Measurements from ENCODE around the gene OCSTAMP. TPM values are rescaled to one million over a fixed set of nuclear protein-coding genes. Genes with fewer than 3 reads are reported as not detected.

OCSTAMP gene
- total and polyA plus RNA-seq, 2 donors (not counting 3 experiments of a cell fraction or from before 2014, with no cell fraction given) = not detected

DNA sequence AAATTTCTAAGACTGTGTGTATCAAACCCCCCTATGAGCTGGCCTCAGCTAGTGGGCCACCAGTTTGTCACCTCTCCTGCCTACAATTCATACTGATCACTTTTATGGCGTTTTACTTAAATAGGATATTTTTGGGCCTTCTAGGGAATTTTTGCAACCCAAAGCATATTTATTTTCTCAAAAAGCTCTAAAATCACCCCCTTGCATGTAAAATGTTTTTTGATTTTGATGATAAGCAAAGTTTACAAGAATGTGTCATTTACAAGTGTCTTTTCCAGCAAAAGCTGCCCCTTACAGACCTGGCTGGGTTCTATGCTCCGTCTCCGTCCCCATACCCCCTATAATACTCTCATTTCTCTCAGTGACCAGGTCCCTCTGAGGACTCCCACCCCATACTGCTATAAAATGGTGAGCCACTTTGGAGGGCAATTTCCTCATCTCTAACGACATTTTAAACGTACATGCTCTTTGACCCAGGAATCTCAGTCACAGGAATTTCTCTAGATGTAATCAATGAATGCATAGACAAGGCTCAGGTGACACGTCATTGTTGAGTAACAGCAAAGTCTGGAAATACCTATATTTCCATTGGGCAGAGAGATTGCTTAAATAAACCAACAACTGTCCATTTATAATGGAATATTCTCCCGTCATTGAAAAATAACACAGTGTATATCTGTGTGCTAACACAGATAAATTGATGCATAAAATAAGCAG lies 13.9 kb upstream of the OCSTAMP start:
- Histone ChIP-seq H3K79me2 (ENCODE audit: control insufficient read depth, insufficient read depth, low read length) (no peaks in the 10 kb centered on the region), H3K9ac (replicated peaks; ENCODE audit: extremely low read depth, insufficient read depth, low read length) (no peak overlapping the region), H3K4me2 (ENCODE audit: insufficient read depth, low read length) (no peak overlapping the region), H3K27ac (ENCODE audit: insufficient read depth, low read depth, low read length) (no peak overlapping the region), H3K9me3 (replicated peaks; ENCODE audit: control insufficient read depth, insufficient read depth, low read length) (no peaks in the 10 kb centered on the region), H3K9me1 (replicated peaks; ENCODE audit: control insufficient read depth, extremely low read depth, insufficient read depth, low read length) (no peaks in the 10 kb centered on the region), H3K27me3 (ENCODE audit: control insufficient read depth in 2 of 2, insufficient read depth in 2 of 2, low read length in 2 of 2) (no peaks in the 10 kb centered on the region), H3K4me1 (ENCODE audit: control insufficient read depth, extremely low read depth, insufficient read depth, low read length) (no peaks in the 10 kb centered on the region), H3K36me3 (ENCODE audit: control insufficient read depth in 2 of 2, extremely low read depth in 1 of 2, insufficient read depth in 2 of 2, low read length in 2 of 2) (no peaks in the 10 kb centered on the region), H4K20me1 (replicated peaks; ENCODE audit: control insufficient read depth, extremely low read depth, insufficient read depth, low read length) (no peaks in the 10 kb centered on the region), H2AFZ (ENCODE audit: low read depth, low read length) (no peak overlapping the region), H3K4me3 (replicated peaks in 1 of 3; ENCODE audit: insufficient read depth in 1 of 3, low read depth in 1 of 3, low read length in 3 of 3) (no peak overlapping the region)
- ChIA-PET CTCF (interaction anchor here (1.6 kb wide), 1 partner anchor 116 kb away, joined by 4 read pairs; no protein-coding TSS in a partner anchor), POLR2A (no interaction called here)
- DNase-seq (ENCODE audit: low read depth, low spot score) = no peak
- dilution Hi-C loops (cut with MboI; ENCODE audit: extremely low pct_ligation_motif_present, low sequenced_read_pairs) (no loop called here), intact Hi-C loops (cut with micrococcal nuclease) (no loop called here)
- no peak for FAIRE-seq
- TF ChIP-seq MYC (IDR thresholded peaks at IDR 0.05; ENCODE audit: low read depth, low read length) = no peak
- TF ChIP-seq MAX (IDR thresholded peaks at IDR 0.05; ENCODE audit: insufficient read depth, insufficient read length) = no peak
- TF ChIP-seq POLR2A (IDR thresholded peaks at IDR 0.05; ENCODE audit: low read depth, low read length) = no peak
- TF ChIP-seq CTCF (IDR thresholded peaks at IDR 0.05; ENCODE audit: extremely low read depth in 1 of 2, insufficient read depth in 1 of 2, low read depth in 1 of 2, low read length in 2 of 2) = no peak
- TF ChIP-seq POLR2AphosphoS5 (IDR thresholded peaks at IDR 0.05; ENCODE audit: insufficient read depth, low read depth, low read length) = no peak
- TF ChIP-seq JUN (IDR thresholded peaks at IDR 0.05; ENCODE audit: borderline replicate concordance, insufficient read depth, insufficient read length, low read depth) = no peak
- no peak for TF ChIP-seq FOS (IDR thresholded peaks at IDR 0.05; ENCODE audit: borderline replicate concordance, insufficient read depth, low read length)
- no peak for TF ChIP-seq GATA2 (IDR thresholded peaks at IDR 0.05; ENCODE audit: insufficient read depth, insufficient read length, low read depth, low read length)
- no peak for TF ChIP-seq EZH2 (IDR thresholded peaks at IDR 0.05; ENCODE audit: borderline replicate concordance, low read depth, low read length, severe bottlenecking)
- BruUV-seq (replicated peaks) = no TSS peak

All from endothelial cell of umbilical vein (primary cell).